ENCODE results near the gene NRXN3.

Gene NRXN3

GRCh38 chr14:78175412-78175811 is 5.2 kb downstream of the NRXN3 start:
- DNase-seq = no peak

GRCh38 chr14:78178071-78178470 is 7.9 kb downstream of the NRXN3 start:
- DNase-seq = no peak

GRCh38 chr14:78178971-78179370 is 8.8 kb downstream of the NRXN3 start:
- DNase-seq = no peak

GRCh38 chr14:78181270-78181669 is 11.1 kb downstream of the NRXN3 start:
- DNase-seq = no peak

- no peak for DNase-seq
Measured at GRCh38 chr14:78182722-78183121, 12.5 kb downstream of the NRXN3 start.

- DNase-seq = no peak
Measured at GRCh38 chr14:78184157-78184556, 14.0 kb downstream of the NRXN3 start.

- DNase-seq = no peak
Measured at GRCh38 chr14:78186277-78186676, 16.1 kb downstream of the NRXN3 start.

GRCh38 chr14:78188882-78189281 is 18.7 kb downstream of the NRXN3 start:
- no peak for DNase-seq

- no peak for DNase-seq
Measured at GRCh38 chr14:78195431-78195830, 25.3 kb downstream of the NRXN3 start.

- DNase-seq = no peak
Measured at GRCh38 chr14:78196323-78196722, 26.1 kb downstream of the NRXN3 start.

GRCh38 chr14:78197051-78197450 is 26.9 kb downstream of the NRXN3 start:
- peak; percentile 30 for DNase-seq

- DNase-seq = no peak
Measured at GRCh38 chr14:78202163-78202562, 32.0 kb downstream of the NRXN3 start.

GRCh38 chr14:78202976-78203375 is 32.8 kb downstream of the NRXN3 start:
- DNase-seq = peak; percentile 89

- no peak for DNase-seq
Measured at GRCh38 chr14:78207414-78207813, 37.2 kb downstream of the NRXN3 start.

- no peak for DNase-seq
Measured at GRCh38 chr14:78220273-78220672, 50.1 kb downstream of the NRXN3 start.

GRCh38 chr14:78222746-78223145 is 52.6 kb downstream of the NRXN3 start:
- no peak for DNase-seq

- DNase-seq = peak; percentile 90
Measured at GRCh38 chr14:78227248-78228077, 57.3 kb downstream of the NRXN3 start.

GRCh38 chr14:78228702-78229327 is 58.6 kb downstream of the NRXN3 start:
- DNase-seq = no peak

- DNase-seq = no peak
Measured at GRCh38 chr14:78232231-78233000, 62.2 kb downstream of the NRXN3 start.

GRCh38 chr14:78238141-78238540 is 68.0 kb downstream of the NRXN3 start:
- DNase-seq = no peak

GRCh38 chr14:78240567-78240966 is 70.4 kb downstream of the NRXN3 start:
- DNase-seq = no peak

- no peak for DNase-seq
Measured at GRCh38 chr14:78242086-78242485, 71.9 kb downstream of the NRXN3 start.

- DNase-seq = no peak
Measured at GRCh38 chr14:78243187-78243586, 73.0 kb downstream of the NRXN3 start.

GRCh38 chr14:78245238-78245637 is 75.1 kb downstream of the NRXN3 start:
- DNase-seq = peak; percentile 81
